IMR-90 (cell line): ENCODE data around the gene TOM1L1. TPM values are rescaled to one million over a fixed set of nuclear protein-coding genes. Genes with fewer than 3 reads are reported as not detected.

Experiments
- ATAC-seq: fragments of 200-7000 bp; cut with Tn5 transposase; 2 replicates; pipeline ENCODE4 v1.9.1; 2020; ENCODE audit warnings: low read depth, mild to moderate bottlenecking, moderate library complexity
- BruUV-seq: library from RNA; stranded (reverse); fragments of 400-500 nt; replicated peaks from 2 replicates; lab custom pipeline; 2021; lab: Mats Ljungman, UMichigan
- CTCF ChIA-PET: fragments of 300-600 bp; formaldehyde crosslinking; extraction: SDS; loops from one replicate; lab custom pipeline; 2021; ENCODE audit warnings: antibody characterized with exemption; lab: Yijun Ruan, JAX
- POLR2A ChIA-PET: fragments of 300-600 bp; sonication (Branson Sonifier 250); formaldehyde crosslinking; loops from one replicate; lab custom pipeline; 2022; ENCODE audit warnings: antibody characterized with exemption; ENCODE audit not compliant: unreplicated experiment; lab: Charles Lee
- DNase-seq: peaks from one replicate; pipeline ENCODE4 v3.0.0; 2013
- H2AFZ ChIP-seq: replicated peaks from 2 replicates; pipeline ENCODE3; 2013; ENCODE audit warnings: low read length, mild to moderate bottlenecking; ENCODE audit not compliant: poor library complexity
- H2AK5ac ChIP-seq: 2 replicates; pipeline ENCODE4 v1.6.1; 2013; ENCODE audit warnings: low read depth, low read length, inconsistent platforms
- H2AK9ac ChIP-seq: replicated peaks from 2 replicates; pipeline ENCODE3; 2013; ENCODE audit warnings: mild to moderate bottlenecking, low read depth, low read length, moderate library complexity; ENCODE audit not compliant: poor library complexity
- H2BK120ac ChIP-seq: 2 replicates; pipeline ENCODE4 v1.6.1; 2013; ENCODE audit warnings: low read depth, low read length, inconsistent platforms
- H2BK15ac ChIP-seq: 3 replicates; pipeline ENCODE4 v1.6.1; 2013; ENCODE audit warnings: low read depth, low read length, inconsistent platforms
- H2BK20ac ChIP-seq: 2 replicates; pipeline ENCODE4 v1.6.1; 2013; ENCODE audit warnings: low read depth, mild to moderate bottlenecking, inconsistent platforms, low read length, moderate library complexity
- H2BK5ac ChIP-seq: 2 replicates; pipeline ENCODE4 v1.6.1; 2013; ENCODE audit warnings: mild to moderate bottlenecking, low read depth, low read length, inconsistent platforms; ENCODE audit not compliant: poor library complexity, severe bottlenecking
- H3K14ac ChIP-seq: replicated peaks from 2 replicates; pipeline ENCODE4 v1.6.1; 2013; ENCODE audit warnings: low read depth, low read length, inconsistent platforms
- H3K18ac ChIP-seq: 2 replicates; pipeline ENCODE4 v1.6.1; 2013; ENCODE audit warnings: low read depth, low read length, control low read depth
- H3K23ac ChIP-seq: 2 replicates; pipeline ENCODE4 v1.6.1; 2013; ENCODE audit warnings: low read depth, low read length, inconsistent platforms
- H3K27ac ChIP-seq: 2 replicates; pipeline ENCODE4 v1.5.1; 2013; ENCODE audit warnings: mild to moderate bottlenecking, control low read depth, low read length; ENCODE audit not compliant: insufficient read depth
- H3K27me3 ChIP-seq: 2 replicates; pipeline ENCODE4 v1.6.1; 2013; ENCODE audit warnings: low read length; ENCODE audit not compliant: control insufficient read depth, insufficient read depth
- H3K36me3 ChIP-seq: 2 replicates; pipeline ENCODE4 v1.6.1; 2013; ENCODE audit warnings: low read length, mixed read lengths; ENCODE audit not compliant: control insufficient read depth, insufficient read depth
- H3K4ac ChIP-seq: 2 replicates; pipeline ENCODE4 v1.6.1; 2013; ENCODE audit warnings: low read depth, low read length, inconsistent platforms
- H3K4me1 ChIP-seq: 2 replicates; pipeline ENCODE4 v1.6.1; 2013; ENCODE audit warnings: low read length, mixed read lengths; ENCODE audit not compliant: control insufficient read depth, insufficient read depth
- H3K4me2 ChIP-seq: 2 replicates; pipeline ENCODE4 v1.6.1; 2013; ENCODE audit warnings: low read depth, mild to moderate bottlenecking, control low read depth, low read length, moderate library complexity
- H3K4me3 ChIP-seq: 2 replicates; pipeline ENCODE4 v1.5.1; 2013; ENCODE audit warnings: low read depth, mild to moderate bottlenecking, control low read depth, low read length, moderate library complexity; ENCODE audit not compliant: insufficient read depth
- H3K56ac ChIP-seq: 2 replicates; pipeline ENCODE4 v1.6.1; 2013; ENCODE audit warnings: low read length, inconsistent platforms; ENCODE audit not compliant: insufficient read depth; ENCODE audit errors: extremely low read depth
- H3K79me1 ChIP-seq, 2 experiments: 2 replicates each; pipeline ENCODE4 v1.6.1; 2013; ENCODE audit warnings: low read length in 2 of 2, inconsistent platforms in 1 of 2, low read depth in 1 of 2
- H3K9ac ChIP-seq: 2 replicates; pipeline ENCODE4 v1.6.1; 2013; ENCODE audit warnings: low read depth, low read length, control low read depth
- H3K9me1 ChIP-seq: 2 replicates; pipeline ENCODE4 v1.6.1; 2013; ENCODE audit warnings: low read length, inconsistent platforms; ENCODE audit not compliant: insufficient read depth
- H3K9me3 ChIP-seq: 2 replicates; pipeline ENCODE4 v1.6.1; 2013; ENCODE audit warnings: low read length; ENCODE audit not compliant: control insufficient read depth, insufficient read depth
- H4K20me1 ChIP-seq: 2 replicates; pipeline ENCODE4 v1.6.1; 2013; ENCODE audit warnings: low read length, inconsistent platforms; ENCODE audit not compliant: insufficient read depth
- H4K5ac ChIP-seq: 2 replicates; pipeline ENCODE4 v1.6.1; 2013; ENCODE audit warnings: mild to moderate bottlenecking, low read depth, low read length, control low read depth
- H4K8ac ChIP-seq, 2 experiments: 2 replicates each; pipeline ENCODE4 v1.6.1; 2013; ENCODE audit warnings: low read depth in 2 of 2, low read length in 2 of 2, control low read depth in 1 of 2, inconsistent platforms in 1 of 2
- H4K91ac ChIP-seq: 2 replicates; pipeline ENCODE4 v1.6.1; 2013; ENCODE audit warnings: low read depth, low read length, inconsistent platforms; ENCODE audit not compliant: insufficient read depth
- CEBPB ChIP-seq: IDR thresholded peaks from 2 replicates; pipeline ENCODE4 v1.6.1; 2012; ENCODE audit warnings: low read depth, low read length, improper control_type of control experiment
- FOS ChIP-seq: fragments of 150-350 bp; IDR thresholded peaks from 2 replicates; pipeline ENCODE4 v1.6.1; 2016; ENCODE audit warnings: low read depth, low read length
- MAFK ChIP-seq: IDR thresholded peaks from 2 replicates; pipeline ENCODE4 v1.6.1; 2012; ENCODE audit warnings: low read depth, low read length, improper control_type of control experiment
- MAZ ChIP-seq: IDR thresholded peaks from 2 replicates; pipeline ENCODE4 v1.6.1; 2012; ENCODE audit warnings: low read depth, mild to moderate bottlenecking, low read length, improper control_type of control experiment, moderate library complexity, borderline replicate concordance
- NFE2L2 ChIP-seq: fragments of 150-350 bp; IDR thresholded peaks from 2 replicates; pipeline ENCODE4 v1.6.1; 2016; ENCODE audit warnings: low read depth, mild to moderate bottlenecking, low read length
- POLR2A ChIP-seq: IDR thresholded peaks from 2 replicates; pipeline ENCODE4 v1.6.1; 2012; ENCODE audit warnings: mild to moderate bottlenecking, low read depth, low read length
- RFX5 ChIP-seq: IDR thresholded peaks from 2 replicates; pipeline ENCODE4 v1.8.0; 2012; ENCODE audit warnings: low read depth, mild to moderate bottlenecking, low read length, moderate library complexity
- SMC3 ChIP-seq: fragments of 150-350 bp; IDR thresholded peaks from 2 replicates; pipeline ENCODE4 v1.6.1; 2016; ENCODE audit warnings: low read depth, mild to moderate bottlenecking, antibody characterized with exemption, low read length, moderate library complexity
- WGBS, 2 experiments: methylation state at CpG; one replicate each; pipeline versions ENCODE4 v1.1.5 to v1.1.7; 2013; ENCODE audit warnings: missing lambda C conversion rate in 2 of 2; ENCODE audit not compliant: insufficient read length in 1 of 2; ENCODE audit errors: extremely low coverage in 2 of 2; 5-methylcytosine and 5-hydroxymethylcytosine counted together
- dilution Hi-C: fragments of 300-500 bp; cut with HindIII; formaldehyde crosslinking; loops from one replicate; pipeline ENCODE4 v1.14.3; 2018; ENCODE audit warnings: low sequenced_read_pairs; ENCODE audit not compliant: unreplicated experiment
- in situ Hi-C: fragments of 300-500 bp; cut with MboI; formaldehyde crosslinking; loops from 3 replicates; pipeline ENCODE4 v1.14.3; 2019; ENCODE audit warnings: low sequenced_read_pairs, inconsistent platforms, mixed read lengths
- intact Hi-C: fragments of 100-400 bp; cut with micrococcal nuclease; formaldehyde crosslinking; loops from 2 replicates; pipeline ENCODE4 v1.10.0; 2022
- polyA plus RNA-seq, 3 experiments: library from polyadenylated mRNA; depleted of rRNA; stranded (reverse); fragments of >200 nt; gene quantifications; 2 replicates each; pipeline ENCODE4 v1.2.3, GENCODE V29; 2012; ENCODE audit warnings: low replicate concordance in 1 of 3
- total RNA-seq: library from RNA; depleted of rRNA; stranded (reverse); fragments of >200 nt; gene quantifications from 2 replicates; pipeline ENCODE4 v1.2.3, GENCODE V29; 2012

The TOM1L1 gene
- total and polyA plus RNA-seq, 2 of the 4 experiments (the other 2 are of a cell fraction): 13.0 to 20.1 TPM

- peaks cover under 1% of the 10 kb centered on the region; the same call in 1 of the 2 replicates for H3K27me3 ChIP-seq
- no peak overlapping the region for H2AK5ac ChIP-seq
- dilution Hi-C loops (no loop called here), intact Hi-C loops (no loop called here), in situ Hi-C loops (no loop called here)
- H3K9me1 ChIP-seq: no peaks in the 10 kb centered on the region
- no peak overlapping the region for H3K27ac ChIP-seq
- H3K18ac ChIP-seq: no peak overlapping the region
- H3K79me1 ChIP-seq: no peaks in the 10 kb centered on the region
- H2AK9ac ChIP-seq: no peak overlapping the region
- no peak overlapping the region for H3K23ac ChIP-seq
- TF ChIP-seq RFX5: no peak
- TF ChIP-seq FOS: no peak
- no peak for TF ChIP-seq CEBPB
- TF ChIP-seq MAZ: no peak
- TF ChIP-seq MAFK: no peak
- no peak for TF ChIP-seq POLR2A
- no peak for TF ChIP-seq NFE2L2
- TF ChIP-seq SMC3: no peak
- H2AFZ ChIP-seq: no peak overlapping the region
- no peak overlapping the region for H2BK20ac ChIP-seq
- H3K36me3 ChIP-seq: peaks cover 6% of the 10 kb centered on the region
- no peak overlapping the region for H3K56ac ChIP-seq
- no TSS peak for BruUV-seq
- no peak overlapping the region for H2BK15ac ChIP-seq
- no peak overlapping the region for H4K5ac ChIP-seq
- H2BK5ac ChIP-seq: no peak overlapping the region
- H3K4ac ChIP-seq: no peak overlapping the region
- H4K20me1 ChIP-seq: no peaks in the 10 kb centered on the region
- no peak overlapping the region for H3K14ac ChIP-seq
- WGBS, 2 experiments: no CpG with 5 or more reads among the region's 1 CpG
- DNase-seq (no peak), ATAC-seq (no peak)
- no peak overlapping the region for H4K8ac ChIP-seq
- POLR2A ChIA-PET: no interaction called here
- H3K9me3 ChIP-seq: no peaks in the 10 kb centered on the region
- no peak overlapping the region for H2BK120ac ChIP-seq
- no peak overlapping the region for H3K9ac ChIP-seq
- H3K4me2 ChIP-seq: no peak overlapping the region
- no peak overlapping the region for H3K4me3 ChIP-seq
- no peaks in the 10 kb centered on the region for H3K4me1 ChIP-seq
- no peak overlapping the region for H4K91ac ChIP-seq
- CTCF ChIA-PET: no interaction called here
Measured at GRCh38 chr17:54941285-54941684, 40.6 kb downstream of the TOM1L1 start.
